Duodenal mucosa (tissue), 2 donors: ENCODE data around the gene HNRNPA3.
"Not testable (repeated sequence)": the region's sequence is repeated elsewhere in the genome, so short reads cannot be mapped to it uniquely, and the experiment has no call there.

Experiments
- H3K27ac ChIP-seq: one replicate; pipeline ENCODE4 v1.7.0; 2013; ENCODE audit warnings: low read depth, low read length
- H3K27me3 ChIP-seq, 2 donors: one replicate each; pipeline ENCODE4 v1.7.0; 2013; ENCODE audit warnings: low read length in 2 of 2, control low read depth in 1 of 2; ENCODE audit not compliant: insufficient read depth in 2 of 2, control insufficient read depth in 1 of 2
- H3K36me3 ChIP-seq, 2 donors: one replicate each; pipeline ENCODE4 v1.7.0; 2013; ENCODE audit warnings: low read length in 2 of 2, control low read depth in 1 of 2; ENCODE audit not compliant: insufficient read depth in 2 of 2, control insufficient read depth in 1 of 2
- H3K4me1 ChIP-seq, 2 donors: one replicate each; pipeline ENCODE4 v1.7.0; 2013; ENCODE audit warnings: low read length in 2 of 2, control low read depth in 1 of 2; ENCODE audit not compliant: insufficient read depth in 2 of 2, control insufficient read depth in 1 of 2
- H3K4me3 ChIP-seq, 2 donors: one replicate each; pipeline ENCODE4 v1.7.0; 2013; ENCODE audit warnings: low read length in 2 of 2, low read depth in 1 of 2
- H3K9ac ChIP-seq, 2 donors: one replicate each; pipeline ENCODE4 v1.7.0; 2013; ENCODE audit warnings: low read length in 2 of 2, low read depth in 1 of 2
- H3K9me3 ChIP-seq, 2 donors: one replicate each; pipeline ENCODE4 v1.7.0; 2013; ENCODE audit warnings: low read length in 2 of 2, control low read depth in 1 of 2; ENCODE audit not compliant: control insufficient read depth in 1 of 2

The HNRNPA3 gene

GRCh38 chr2:177175917-177176668 lies 36.5 kb upstream of the HNRNPA3 start:
- Histone ChIP-seq H3K36me3 (no peaks in the 10 kb centered on the region), H3K27me3 (no peaks in the 10 kb centered on the region), H3K9ac (no peak overlapping the region), H3K4me1 (peaks cover 0 to 9% of the 10 kb centered on the region in 2 donors), H3K9me3 (no peaks in the 10 kb centered on the region), H3K27ac (no peak overlapping the region), H3K4me3 (no peak overlapping the region)

- no peaks in the 10 kb centered on the region for H3K27me3 ChIP-seq
- no peak overlapping the region for H3K9ac ChIP-seq
Observed at GRCh38 chr2:177178797-177179196, 33.8 kb upstream of the HNRNPA3 start.

GRCh38 chr2:177179227-177179626 lies 33.4 kb upstream of the HNRNPA3 start:
- H3K9ac ChIP-seq, result no peak overlapping the region
- H3K36me3 ChIP-seq, result no peaks in the 10 kb centered on the region
- H3K4me3 ChIP-seq, result no peak overlapping the region
- no peaks in the 10 kb centered on the region for H3K27me3 ChIP-seq
- no peaks in the 10 kb centered on the region for H3K9me3 ChIP-seq
- H3K4me1 ChIP-seq, result no peaks in the 10 kb centered on the region
- no peak overlapping the region for H3K27ac ChIP-seq

More at GRCh38 chr2:177178797-177179196, 33.8 kb upstream of the HNRNPA3 start:
- Histone ChIP-seq H3K4me3 (no peak overlapping the region), H3K4me1 (no peaks in the 10 kb centered on the region), H3K36me3 (no peaks in the 10 kb centered on the region), H3K9me3 (no peaks in the 10 kb centered on the region), H3K27ac (no peak overlapping the region)

GRCh38 chr2:177179671-177180070 lies 32.9 kb upstream of the HNRNPA3 start:
- not testable (repeated sequence) for H3K27ac ChIP-seq, H3K27me3 ChIP-seq, H3K9me3 ChIP-seq, H3K4me1 ChIP-seq, H3K36me3 ChIP-seq, H3K9ac ChIP-seq, H3K4me3 ChIP-seq

GRCh38 chr2:177180269-177181000 lies 32.2 kb upstream of the HNRNPA3 start:
- H3K9ac ChIP-seq, result no peak overlapping the region
- no peak overlapping the region for H3K4me3 ChIP-seq
- no peak overlapping the region for H3K27ac ChIP-seq
- H3K9me3 ChIP-seq, result no peaks in the 10 kb centered on the region
- H3K4me1 ChIP-seq, result no peaks in the 10 kb centered on the region
- no peaks in the 10 kb centered on the region for H3K36me3 ChIP-seq
- no peaks in the 10 kb centered on the region for H3K27me3 ChIP-seq

GRCh38 chr2:177183860-177184259 lies 28.7 kb upstream of the HNRNPA3 start:
- Histone ChIP-seq H3K9ac (no peak overlapping the region), H3K4me1 (peaks cover 12 to 14% of the 10 kb centered on the region in 2 donors), H3K27me3 (no peaks in the 10 kb centered on the region), H3K9me3 (no peaks in the 10 kb centered on the region), H3K36me3 (no peaks in the 10 kb centered on the region), H3K27ac (no peak overlapping the region), H3K4me3 (no peak overlapping the region)

- Histone ChIP-seq H3K36me3 (no peaks in the 10 kb centered on the region), H3K27ac (no peak overlapping the region), H3K27me3 (no peaks in the 10 kb centered on the region), H3K4me3 (no peak overlapping the region), H3K4me1 (peaks cover 12 to 15% of the 10 kb centered on the region in 2 donors), H3K9me3 (no peaks in the 10 kb centered on the region), H3K9ac (no peak overlapping the region)
Observed at GRCh38 chr2:177184606-177185005, 28.0 kb upstream of the HNRNPA3 start.

GRCh38 chr2:177186038-177186437 lies 26.6 kb upstream of the HNRNPA3 start:
- H3K9me3 ChIP-seq, H3K4me3 ChIP-seq, H3K36me3 ChIP-seq, H3K9ac ChIP-seq, H3K27me3 ChIP-seq, H3K27ac ChIP-seq: not testable (repeated sequence)
- peaks cover 12 to 15% of the 10 kb centered on the region in 2 donors for H3K4me1 ChIP-seq

GRCh38 chr2:177187631-177188312 lies 24.8 kb upstream of the HNRNPA3 start:
- Histone ChIP-seq H3K27ac (no peak overlapping the region), H3K4me3 (no peak overlapping the region)

More at GRCh38 chr2:177187631-177188312, 24.8 kb upstream of the HNRNPA3 start:
- Histone ChIP-seq H3K27me3 (no peaks in the 10 kb centered on the region), H3K9ac (no peak overlapping the region), H3K36me3 (no peaks in the 10 kb centered on the region), H3K4me1 (peaks cover 12 to 15% of the 10 kb centered on the region in 2 donors), H3K9me3 (no peaks in the 10 kb centered on the region)
